VCaP (cell line): ENCODE results near the gene MTA2.
A peak's percentile ranks its signal among the peaks of the same experiment; 100 is the strongest.

ENCODE experiments used
- H3K27ac ChIP-seq: fragments of 450-650 bp; 2 replicates; pipeline ENCODE4 v1.5.1; 2017
- TF ChIP-seq, protein P1 (sequence below): fragments of 450-650 bp; conservative IDR thresholded peaks from 2 replicates; pipeline ENCODE4 v1.5.1; 2017; ENCODE audit warnings: mild to moderate bottlenecking, moderate library complexity

MTA2 gene

DNA sequence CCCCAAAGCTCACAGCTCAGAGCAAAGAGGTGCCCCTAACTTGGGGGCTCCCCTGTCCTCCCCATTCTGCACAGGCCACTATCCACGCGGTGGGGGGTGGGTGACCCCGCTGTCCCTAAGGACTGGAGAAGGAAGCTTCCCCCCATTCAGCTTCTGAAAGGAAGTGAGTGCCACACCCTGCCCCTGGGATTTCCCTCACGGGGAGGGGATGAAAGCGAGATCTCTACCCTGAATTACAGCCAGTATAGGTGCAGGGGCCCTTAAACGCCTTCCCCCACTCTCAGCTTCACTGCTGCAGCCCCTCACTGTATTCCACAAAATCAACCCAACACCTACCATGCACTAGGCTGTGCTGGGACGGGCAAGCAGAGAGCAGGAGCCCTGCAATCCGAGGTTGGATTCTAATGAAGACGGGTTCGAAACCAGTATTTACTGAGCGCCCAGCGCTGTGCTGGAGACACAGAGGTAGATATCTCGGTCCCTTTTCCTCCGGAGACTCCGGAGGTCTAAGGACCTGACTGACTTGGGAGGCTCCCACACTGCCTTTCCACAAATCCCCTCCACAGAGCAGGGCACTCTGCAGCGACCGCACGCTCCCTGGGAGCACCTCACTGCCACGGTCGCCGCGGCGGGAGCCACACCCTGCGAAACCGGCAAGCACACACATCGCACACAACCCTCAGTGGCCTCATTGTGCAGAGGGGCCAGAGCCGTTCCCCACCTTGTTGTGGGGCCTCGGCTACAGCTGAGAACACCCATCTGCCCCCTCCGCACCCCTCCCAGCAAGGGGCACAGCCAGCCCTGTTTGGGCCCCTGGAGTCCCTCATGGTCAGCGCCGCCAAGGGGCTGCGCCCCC, 56.9 kb downstream of the MTA2 start:
- TF ChIP-seq, protein P1, sequence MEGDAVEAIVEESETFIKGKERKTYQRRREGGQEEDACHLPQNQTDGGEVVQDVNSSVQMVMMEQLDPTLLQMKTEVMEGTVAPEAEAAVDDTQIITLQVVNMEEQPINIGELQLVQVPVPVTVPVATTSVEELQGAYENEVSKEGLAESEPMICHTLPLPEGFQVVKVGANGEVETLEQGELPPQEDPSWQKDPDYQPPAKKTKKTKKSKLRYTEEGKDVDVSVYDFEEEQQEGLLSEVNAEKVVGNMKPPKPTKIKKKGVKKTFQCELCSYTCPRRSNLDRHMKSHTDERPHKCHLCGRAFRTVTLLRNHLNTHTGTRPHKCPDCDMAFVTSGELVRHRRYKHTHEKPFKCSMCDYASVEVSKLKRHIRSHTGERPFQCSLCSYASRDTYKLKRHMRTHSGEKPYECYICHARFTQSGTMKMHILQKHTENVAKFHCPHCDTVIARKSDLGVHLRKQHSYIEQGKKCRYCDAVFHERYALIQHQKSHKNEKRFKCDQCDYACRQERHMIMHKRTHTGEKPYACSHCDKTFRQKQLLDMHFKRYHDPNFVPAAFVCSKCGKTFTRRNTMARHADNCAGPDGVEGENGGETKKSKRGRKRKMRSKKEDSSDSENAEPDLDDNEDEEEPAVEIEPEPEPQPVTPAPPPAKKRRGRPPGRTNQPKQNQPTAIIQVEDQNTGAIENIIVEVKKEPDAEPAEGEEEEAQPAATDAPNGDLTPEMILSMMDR, result no peak
- H3K27ac ChIP-seq, result peak overlapping the region; percentile 83; the same call in 1 of the 2 replicates

DNA sequence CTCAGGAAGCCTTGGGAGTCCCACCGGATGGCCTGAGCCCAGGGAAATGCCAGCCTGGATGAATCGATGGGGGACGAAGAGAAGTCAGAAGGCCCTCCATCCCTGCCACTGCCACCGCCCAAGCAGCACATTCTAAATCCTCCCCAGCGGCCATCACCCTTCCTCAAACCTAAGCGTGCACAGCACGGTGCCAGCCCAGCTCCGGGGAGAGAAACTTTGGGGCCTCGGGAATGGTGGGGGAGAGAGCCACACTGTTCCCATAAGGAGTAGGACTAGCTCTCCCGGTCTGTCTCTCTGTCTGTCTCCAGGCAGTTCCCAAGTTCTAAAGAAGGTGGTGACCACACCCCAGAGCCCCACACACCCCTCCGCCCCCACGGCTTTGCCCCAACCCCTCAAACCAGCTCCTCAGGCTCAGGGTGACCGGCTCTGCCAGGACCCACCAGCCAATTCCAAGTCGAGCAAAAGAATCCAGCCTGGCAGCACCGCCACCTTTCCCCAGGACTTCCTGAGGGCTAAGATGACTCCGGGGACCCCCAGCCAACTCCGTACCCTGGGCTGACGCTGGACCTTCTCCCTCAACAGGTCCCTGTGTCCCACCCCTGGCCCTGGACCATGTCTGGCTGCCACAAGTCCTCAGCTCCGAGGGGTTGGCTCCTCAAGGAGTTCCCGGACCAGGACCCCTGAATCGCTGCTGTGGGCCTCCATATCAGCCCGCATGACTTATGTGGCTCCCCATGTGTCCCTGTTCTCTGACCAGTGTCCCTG, 57.8 kb downstream of the MTA2 start:
- TF ChIP-seq, protein P1, result no peak
- H3K27ac ChIP-seq, result no peak overlapping the region
